GM18519 (cell line): ENCODE data around the gene CACNG1.
"Not testable (repeated sequence)": the region's sequence is repeated elsewhere in the genome, so short reads cannot be mapped to it uniquely, and the experiment has no call there.

Source experiments
- ATAC-seq: cut with Tn5 transposase; IDR thresholded peaks from one replicate; pipeline ENCODE4 v1.9.1; 2021; ENCODE audit warnings: mild to moderate bottlenecking, moderate library complexity; ENCODE audit not compliant: unreplicated experiment, low FRiP score

The CACNG1 gene

DNA sequence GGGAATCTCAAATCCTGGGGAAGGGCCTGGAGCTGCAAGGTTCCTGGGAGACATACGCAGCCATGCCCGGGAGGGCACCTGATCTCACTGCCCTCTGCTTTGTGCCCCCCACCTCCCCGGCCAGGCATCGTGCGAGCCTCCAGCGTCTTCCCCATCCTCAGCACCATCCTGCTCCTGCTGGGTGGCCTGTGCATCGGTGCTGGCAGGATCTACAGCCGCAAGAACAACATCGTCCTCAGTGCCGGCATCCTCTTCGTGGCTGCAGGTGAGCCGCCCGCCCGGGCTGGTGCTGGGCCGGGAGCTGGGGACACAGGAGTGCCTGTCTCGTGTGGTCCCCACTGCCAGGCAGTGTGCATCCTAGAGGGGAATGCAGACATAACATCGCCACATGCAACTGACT, 19.6 kb upstream of the CACNG1 start:
- no peak for ATAC-seq

DNA sequence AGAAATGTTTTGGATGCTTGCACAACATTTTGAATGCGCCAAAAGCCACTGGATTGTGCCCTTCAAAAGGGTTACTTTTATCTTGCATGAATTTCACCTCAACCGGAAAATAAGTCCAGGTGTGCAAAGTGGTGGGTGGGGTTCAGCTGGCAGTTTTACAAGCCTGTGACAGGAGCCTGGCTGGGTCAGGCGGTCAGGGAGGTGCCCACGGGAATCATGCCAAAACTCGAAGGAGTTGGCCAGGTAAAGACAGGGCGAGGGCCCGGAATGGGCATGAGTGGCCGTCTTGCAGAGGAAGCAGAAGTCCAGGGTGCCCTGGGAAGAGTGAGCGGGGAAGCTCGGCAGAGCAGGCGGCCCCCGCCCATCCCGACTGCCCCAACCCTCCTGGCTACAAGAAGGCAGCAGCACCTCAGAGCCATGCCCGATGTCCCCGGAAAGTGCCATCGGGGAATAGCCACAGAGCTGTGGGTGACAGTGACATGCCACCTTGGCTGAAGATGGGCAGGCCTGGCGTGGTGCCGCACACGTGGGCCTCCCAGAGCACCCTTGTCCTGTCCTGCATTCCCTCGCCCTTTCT, 19.1 kb upstream of the CACNG1 start:
- ATAC-seq: no peak

DNA sequence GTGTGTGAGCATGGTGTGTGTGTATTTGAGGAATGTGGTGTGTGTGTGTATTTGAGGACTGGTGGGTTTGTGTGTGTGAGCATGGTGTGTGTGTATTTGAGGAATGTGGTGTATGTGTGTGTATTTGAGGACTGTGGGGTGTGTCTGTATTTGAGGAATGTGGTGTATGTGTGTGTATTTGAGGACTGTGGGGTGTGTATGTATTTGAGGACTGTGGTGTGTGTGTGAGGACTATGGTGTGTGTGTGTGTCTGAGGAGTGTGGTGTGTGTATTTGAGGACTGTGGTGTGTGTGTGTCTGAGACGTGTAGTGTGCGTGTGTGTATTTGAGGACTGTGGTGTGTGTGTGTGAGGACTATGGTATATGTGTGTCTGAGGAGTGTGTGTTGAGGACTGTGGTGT, 18.0 kb upstream of the CACNG1 start:
- no peak for ATAC-seq

DNA sequence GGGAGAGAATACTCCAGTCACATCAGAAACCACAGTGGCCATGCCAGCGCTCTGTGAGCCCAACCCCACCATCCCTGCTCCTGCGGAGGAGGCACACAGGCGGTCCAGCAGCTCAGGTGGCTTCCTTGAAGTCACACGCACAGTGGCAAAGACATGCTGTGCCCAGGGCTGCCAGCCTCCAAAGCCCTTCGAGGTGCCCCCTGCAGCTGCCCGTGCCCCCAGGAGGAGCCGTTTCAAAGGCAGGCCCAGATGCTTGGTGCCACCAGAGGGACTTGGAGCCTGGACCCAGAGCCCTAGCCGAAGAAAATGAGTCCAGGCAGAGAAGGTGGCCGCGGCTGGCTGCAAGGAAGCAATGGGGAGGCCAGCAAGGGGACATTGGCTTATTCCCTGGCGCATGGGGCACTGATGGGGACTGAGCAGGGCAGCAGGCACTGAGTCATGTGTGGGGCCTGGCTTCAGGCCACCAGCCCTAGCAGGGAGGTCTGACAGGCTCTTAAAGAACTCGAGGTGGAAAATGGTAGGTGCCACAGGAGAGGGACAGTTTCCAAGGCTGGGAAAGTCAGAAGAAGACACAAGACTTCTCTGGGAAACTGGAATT, 17.2 kb upstream of the CACNG1 start:
- ATAC-seq: no peak

DNA sequence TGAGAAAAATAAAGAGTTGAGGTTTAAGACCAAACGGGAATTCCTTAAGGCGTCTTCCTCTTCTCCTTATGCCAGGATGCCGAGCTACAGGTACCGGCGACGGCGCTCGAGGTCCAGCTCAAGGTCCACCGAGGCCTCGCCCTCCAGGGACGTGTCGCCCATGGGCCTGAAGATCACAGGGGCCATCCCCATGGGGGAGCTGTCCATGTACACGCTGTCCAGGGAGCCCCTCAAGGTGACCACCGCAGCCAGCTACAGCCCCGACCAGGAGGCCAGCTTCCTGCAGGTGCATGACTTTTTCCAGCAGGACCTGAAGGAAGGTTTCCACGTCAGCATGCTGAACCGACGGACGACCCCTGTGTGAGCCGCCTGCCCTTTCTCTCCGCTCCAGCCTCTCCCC, 13.7 kb upstream of the CACNG1 start:
- no peak for ATAC-seq

DNA sequence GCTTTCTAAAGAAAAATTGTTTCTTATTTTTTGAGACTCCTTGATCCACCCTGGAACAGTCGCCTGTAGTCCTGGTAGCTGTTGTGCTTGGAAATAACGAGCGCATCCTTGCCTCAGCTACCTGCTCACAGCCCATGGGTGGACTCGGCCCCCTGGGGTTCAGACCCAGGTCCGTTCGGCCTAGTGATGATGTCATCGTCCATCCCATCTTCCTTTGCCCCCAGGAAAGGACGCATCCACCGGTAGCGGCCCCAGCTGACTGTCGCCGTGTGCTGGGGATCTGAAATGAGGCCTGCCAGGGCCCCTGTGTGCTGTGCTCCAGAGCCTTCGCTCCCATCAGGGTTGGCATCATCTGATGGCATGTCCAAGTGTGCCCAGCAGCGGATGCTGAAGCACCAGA, 12.0 kb upstream of the CACNG1 start:
- no peak for ATAC-seq

DNA sequence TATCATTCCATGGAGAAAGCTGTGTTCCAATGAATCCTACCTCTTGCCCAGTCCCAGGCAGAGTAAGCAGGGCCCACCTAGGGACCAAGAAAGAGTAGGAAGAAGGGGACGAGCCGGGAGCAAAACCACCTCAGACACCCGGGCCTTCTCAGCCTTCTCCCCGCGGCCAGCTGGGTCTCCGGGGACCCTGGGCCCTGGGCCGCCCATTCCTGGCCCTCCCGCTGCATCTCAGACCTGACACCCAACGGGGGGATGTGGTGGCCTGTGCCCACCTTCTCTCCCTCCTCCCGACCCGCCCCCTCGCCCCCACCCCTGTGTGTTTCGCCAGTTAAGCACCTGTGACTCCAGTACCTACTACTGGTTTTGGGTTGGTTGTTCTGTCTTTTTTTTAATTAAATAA, 11.4 kb upstream of the CACNG1 start:
- ATAC-seq: no peak

DNA sequence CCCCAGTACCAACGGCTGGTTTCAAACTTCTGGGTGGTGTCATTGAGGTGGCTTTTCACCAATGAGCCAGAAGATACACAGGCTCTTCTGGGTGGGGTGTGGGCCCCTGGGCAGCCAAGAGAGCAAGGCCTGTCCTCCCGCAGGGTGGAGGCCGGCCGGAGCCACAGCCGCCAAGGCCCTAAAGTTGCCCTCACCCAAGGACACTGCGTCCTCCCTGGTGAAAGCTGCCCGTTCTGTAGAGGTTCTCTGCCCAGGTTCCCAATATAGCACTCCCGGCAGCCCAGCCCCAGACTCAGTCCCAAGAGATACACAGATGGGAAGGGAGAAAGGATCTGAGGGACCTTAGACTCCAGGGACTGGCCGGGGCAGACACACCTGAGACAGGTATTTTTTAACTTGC, 10.7 kb upstream of the CACNG1 start:
- ATAC-seq: no peak

DNA sequence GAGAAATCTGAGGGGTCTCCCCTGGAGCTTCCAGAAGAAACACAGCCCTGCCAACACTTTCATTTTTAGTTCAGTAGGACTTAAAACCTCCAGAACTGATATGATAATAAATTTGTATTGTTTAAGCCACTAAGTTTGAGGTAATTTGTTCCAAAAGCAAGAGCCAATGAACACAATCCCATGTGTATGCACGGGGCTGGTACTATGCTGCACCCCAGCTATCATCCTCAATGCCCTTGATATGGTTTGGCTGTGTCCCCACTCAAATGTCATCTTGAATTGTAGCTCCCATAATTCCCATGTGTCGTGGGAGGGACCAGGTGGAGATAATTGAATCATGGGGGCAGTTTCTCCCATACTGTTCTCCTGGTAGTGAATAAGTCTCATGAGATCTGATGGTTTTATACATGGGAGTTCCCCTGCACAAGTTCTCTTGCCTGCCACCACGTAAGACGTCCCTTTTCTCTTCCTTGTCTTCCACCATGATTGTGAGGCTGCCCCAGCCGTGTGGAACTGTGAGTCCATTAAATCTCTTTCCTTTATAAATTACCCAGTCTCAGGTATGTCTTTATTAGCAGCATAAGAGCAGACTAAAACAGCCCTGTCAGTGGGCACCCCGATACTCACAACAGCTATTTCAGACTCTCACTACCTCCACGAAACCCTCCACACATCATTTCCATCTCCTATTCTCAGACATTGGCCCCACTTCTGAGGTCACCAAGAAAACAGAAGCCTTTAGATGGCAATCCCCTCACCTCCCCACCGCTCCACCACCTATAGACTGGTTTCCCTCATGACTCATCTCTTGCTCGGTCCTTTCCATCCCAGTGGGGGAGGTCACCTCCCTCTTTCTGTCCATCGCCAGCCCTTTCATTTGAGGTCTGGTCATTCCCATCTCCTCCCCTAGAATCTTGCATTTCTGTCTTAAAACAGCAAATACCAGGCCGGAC, 8.9 kb upstream of the CACNG1 start:
- no peak for ATAC-seq

DNA sequence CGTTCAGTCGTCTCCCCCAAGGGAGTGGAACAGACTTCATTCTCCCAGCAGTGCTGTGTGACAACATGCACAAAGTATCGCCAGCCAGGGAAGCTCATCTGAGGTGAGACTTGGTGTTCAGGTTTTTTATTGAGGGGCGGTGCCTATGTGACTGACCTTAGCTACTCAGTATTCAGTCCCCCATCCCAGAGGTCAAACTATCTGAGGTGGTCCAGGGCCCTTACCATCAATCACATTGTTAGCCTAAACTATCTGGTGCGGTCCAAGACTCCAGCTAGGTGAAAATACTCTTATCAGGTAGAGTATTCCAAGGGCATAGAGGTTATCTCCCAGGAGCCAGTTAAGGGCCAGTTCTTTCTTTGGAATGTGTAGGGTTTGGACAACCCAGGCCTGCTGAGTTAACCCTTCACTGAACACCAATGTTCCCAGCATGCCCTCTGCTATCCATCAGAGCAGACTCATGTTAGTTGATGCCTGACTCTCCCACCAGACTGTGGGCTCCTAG, 5.4 kb upstream of the CACNG1 start:
- no peak for ATAC-seq

DNA sequence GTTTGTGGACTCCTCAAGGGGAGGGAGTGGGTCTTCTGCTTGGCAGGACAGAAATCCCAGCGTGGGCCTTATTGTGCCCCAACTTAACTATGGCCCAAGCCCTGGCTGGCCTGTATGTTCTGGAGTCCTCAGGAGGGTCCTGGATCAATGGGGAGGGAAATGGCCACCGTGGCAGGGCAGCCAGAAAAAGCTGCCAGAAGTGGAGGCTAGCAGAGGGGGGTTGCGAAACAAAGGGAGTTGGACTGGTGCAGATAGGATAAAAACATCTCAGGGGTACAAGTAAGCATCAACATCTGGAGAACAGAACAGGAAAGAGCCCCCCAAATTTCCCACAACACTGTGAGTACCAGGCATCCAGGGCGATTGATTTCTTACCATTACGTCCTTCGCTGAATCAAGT, 3.7 kb upstream of the CACNG1 start:
- ATAC-seq: no peak

DNA sequence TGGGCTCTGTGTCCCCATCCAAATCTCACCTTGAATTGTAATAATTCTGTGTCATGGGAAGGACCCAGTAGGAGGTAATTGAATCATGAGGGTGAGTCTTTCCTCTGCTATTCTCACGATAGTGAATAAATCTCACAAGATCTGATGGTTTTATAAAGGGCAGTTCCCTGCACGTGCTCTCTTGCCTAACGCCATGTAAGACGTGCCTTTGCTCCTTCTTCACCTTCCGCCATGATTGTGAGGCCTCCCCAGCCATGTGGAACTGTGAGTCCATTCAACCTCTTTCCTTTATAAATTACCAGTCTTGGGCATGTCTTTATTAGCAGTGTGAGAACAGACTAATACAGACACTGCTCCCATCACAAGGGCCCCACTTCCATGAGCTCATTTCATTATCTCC, 3.2 kb upstream of the CACNG1 start:
- not testable (repeated sequence) for ATAC-seq

DNA sequence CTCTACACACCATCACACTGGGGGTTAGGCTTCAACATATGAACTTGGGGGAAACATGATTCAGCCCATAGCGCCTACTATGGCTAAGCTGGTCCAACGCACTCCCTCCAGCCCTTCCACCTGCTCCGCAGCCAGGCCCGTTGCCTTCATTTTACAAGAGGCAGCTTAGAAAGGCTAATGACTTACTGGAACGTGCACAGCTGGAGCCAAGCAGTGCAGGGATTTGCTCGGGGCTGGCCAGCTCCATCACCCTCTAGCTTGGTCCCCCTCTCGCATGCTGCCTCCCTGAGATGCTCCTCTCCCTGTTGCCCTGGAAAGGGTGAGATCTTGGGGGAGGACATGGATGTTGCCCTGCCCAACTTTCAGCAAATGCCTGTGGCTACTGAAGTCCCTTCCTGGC, 2.8 kb upstream of the CACNG1 start:
- no peak for ATAC-seq

DNA sequence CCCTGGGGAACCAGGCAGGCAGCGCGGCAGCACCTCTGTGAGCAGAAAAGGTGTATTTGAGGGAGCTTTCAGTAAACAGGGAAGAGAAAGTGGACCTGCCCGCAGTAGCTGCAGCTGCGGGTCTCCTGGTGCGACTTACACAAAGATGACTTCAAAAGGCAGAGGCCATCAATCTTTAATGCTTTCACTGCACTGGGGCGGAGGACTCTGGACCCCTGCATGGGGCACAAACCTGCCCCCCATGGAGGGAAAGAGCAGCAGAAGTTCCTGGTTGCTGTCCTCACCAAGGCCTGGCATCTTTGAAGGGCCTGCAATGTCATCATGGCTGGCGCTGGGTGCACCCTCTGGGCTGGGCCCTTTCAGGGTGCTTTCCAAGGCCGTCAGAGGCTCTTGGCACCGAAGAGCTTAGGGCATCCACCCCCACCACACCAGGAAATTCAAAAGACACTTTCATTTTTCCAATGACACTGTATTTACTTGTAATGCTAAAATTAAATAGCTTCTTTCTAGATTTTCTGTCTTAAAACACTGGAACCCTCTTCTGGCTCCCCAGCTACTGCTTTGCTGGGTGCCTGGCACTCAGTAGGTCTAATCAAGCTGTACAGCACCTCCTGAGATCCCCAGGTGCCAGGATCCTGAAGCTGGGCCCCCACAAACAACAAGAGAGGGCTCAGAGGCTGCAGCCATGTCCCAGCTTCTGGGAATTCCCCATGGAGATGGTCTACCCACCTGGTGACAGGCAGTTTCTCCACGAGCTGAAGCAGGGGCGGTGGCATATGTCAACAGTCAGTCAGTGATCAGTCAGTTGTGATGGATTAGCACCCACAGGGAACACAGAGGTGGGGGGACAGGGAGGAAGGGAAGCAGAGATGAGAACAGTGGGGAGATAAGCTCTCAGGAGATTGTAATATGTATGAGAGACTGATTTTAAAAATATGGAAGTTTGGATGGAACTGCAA, 2.1 kb upstream of the CACNG1 start:
- no peak for ATAC-seq

DNA sequence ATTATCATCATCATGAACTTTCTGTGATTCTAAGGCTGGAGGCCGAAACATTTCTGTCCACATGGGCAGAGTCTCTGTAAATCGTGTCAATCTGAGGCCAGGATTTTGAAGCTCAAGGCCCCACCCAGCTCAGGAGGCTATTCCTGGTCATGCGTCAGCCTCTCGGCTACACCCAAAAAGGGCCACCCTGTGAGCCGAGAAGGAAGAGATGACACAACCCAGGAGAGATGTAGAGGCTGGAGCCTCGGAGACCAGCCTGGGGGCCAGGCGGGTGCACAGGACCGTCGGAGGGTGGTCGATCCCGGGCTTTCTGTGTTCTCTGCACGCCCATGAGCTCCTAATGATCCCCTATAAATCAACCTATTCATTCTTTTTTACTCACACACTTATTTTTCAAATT, 1.1 kb upstream of the CACNG1 start:
- ATAC-seq: no peak

DNA sequence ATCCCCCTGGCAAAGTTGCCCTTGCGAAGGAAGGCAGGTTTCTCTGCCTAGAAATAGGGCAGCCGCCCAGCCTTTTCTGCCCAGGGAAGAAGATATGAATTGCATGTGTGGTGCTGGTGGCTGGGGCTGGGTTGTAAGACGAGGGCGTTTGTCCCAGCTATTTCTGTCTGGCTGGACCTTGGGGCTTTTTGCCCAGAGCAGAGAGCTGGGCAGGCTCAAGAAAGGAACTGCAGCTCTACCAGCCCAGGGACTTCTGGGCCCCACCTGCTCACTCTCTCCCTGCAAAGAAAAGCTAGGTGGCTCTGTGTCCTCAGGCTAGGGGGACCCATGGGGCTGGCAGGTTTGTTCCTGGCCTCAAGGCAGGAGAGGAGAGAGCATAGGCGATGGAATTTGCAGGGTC, 586 bp downstream of the CACNG1 start:
- ATAC-seq: no peak

DNA sequence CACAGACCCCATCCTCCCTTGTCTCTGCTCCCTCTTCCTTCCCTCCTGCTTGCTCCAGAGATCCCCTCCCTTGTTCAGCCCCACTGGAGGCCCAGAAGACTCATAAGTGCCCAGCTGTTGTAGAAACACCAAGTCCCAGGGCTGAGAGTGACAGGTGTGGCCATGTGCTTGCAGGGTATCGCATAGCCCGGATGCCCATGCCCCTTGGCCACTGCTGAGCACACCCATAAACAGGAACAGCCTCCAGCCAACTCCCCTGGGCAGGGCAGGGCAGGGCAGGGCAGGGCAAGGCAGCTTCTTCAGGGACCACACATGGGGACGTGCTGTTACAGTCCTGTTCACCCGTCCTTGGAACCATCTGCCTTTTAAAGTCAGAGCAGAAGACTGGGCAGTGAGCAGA, 2.0 kb downstream of the CACNG1 start:
- ATAC-seq: no peak

DNA sequence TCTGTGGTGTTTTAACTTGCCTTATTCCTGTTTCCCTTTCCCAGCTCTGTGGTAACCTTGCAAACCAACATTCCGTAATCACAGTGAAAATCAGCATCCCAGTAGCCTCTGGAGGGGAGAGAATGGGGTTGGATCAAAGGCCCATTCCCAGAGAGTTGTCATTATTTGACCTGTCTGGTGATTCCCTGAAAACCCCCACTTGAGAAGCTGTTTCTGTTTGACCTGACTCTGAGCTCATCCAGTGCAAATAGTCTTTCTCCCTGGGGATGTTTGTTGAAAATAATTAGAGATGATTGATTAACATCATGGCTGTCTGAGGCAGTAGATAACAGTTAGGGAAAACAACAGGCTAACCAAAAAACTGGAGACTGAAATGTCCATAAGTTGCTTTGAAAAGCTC, 3.0 kb downstream of the CACNG1 start:
- ATAC-seq: no peak

DNA sequence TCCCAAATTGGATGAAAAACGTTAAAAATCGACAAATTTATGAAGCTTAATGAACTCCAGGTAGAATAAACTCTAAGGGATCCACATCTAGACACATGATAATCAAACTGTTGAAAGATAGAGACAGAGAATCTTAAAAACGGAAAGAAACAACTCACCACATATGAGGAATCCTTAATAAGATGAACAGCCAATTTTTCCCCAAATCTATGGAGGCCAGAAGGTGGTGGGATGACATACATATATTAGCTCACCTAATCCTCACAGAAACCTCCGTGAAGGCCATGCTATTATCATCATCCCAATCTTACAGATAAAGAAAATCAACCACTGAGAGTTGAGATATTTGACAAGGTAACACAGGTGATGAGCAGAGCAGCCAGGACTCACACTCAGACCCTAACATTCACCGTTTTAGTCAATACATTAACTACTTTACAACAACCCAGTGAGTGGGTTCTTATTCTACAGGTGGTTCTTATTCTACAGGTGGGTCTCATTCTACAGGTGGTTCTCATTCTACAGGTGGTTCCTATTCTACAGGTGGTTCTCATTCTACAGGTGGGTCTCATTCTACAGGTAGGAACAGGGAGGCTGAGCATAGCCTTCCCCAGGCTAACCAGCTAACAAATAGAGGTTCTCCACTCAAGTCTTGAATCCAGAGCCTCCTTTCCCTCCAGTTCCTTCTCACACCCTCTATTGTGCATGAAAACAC, 4.8 kb downstream of the CACNG1 start:
- no peak for ATAC-seq

DNA sequence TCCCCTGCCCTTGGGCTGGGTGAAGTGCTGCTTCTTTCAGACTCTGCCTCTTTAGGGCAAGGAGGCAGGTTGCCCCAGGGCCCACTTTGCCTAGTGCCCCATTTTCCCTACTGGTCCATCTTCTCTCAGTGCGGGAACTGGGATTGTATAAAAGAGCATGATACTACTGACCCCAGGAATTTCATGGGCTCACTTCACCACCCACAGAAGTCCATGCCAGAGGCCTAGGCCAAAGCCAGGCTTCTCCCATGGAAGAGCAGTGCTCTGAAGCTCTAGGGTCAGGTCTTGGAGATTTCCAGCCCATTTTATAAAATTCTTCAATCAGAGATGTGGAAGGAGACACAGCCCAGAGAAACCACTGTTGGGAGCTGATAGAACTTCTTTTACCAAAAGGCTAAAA, 5.7 kb downstream of the CACNG1 start:
- no peak for ATAC-seq
